DMS 273 (cell line): ENCODE results near the gene AMIGO3.

Experiments used
- DNase-seq: peaks from one replicate; lab custom pipeline; 2025; ENCODE audit not compliant: unreplicated experiment; lab: John Stamatoyannopoulos, UW

The AMIGO3 gene

DNA sequence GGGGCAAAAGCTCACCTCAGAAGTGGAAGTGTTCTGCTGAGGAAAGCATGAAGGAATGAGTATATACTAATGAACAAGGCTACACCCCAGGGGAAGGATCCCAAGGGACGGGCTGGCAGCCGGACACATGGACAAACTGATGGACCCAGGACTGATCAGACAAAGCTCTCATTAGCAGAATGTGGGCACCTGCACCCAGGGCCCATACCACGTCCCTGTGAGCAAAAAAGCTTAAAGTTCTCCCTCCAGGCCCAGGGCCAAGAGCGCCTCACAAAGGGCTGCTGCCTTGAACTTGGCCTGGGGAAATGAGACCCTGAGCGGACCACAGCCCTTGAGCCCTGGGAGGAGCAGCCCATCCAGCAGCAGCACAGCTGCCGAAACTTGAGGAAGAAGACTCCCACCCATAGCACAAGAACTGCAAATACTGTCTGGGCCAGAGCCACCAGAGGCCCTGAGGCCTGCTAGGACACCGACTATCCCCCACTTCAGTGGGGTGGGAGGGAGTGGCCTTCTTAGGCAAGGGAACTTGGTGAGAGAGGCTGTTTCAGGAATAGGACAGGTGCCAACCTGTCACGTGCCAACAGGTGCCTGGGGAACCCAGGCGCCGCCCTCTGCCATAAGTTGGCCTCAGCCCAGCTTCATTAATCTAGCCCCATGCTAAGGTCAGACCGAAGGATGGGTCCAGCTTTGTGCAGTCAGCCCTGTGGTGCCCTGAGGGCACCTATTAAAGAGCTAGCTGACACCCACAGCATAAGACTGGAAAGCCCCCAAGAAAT is 6.6 kb upstream of the AMIGO3 start:
- no peak for DNase-seq

DNA sequence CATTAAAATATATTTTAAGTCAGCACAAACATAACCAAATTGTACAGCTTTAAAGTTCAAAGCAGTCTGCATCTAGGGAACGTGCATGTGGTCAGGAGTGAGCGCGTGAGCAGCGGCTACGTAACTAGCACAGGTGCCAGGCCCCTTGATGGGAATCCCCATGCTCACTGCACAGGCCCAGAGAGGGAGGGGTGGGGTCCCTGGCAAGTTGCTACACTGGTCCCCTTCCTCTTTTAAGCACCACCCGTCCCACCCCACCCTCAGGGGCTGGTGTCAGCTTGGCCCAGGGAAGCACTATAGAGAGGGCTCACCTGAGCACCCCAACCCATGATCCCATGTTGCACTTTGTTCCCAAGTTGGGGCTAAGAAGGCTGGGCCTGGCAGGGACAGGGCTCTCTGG is 5.1 kb upstream of the AMIGO3 start:
- no peak for DNase-seq

DNA sequence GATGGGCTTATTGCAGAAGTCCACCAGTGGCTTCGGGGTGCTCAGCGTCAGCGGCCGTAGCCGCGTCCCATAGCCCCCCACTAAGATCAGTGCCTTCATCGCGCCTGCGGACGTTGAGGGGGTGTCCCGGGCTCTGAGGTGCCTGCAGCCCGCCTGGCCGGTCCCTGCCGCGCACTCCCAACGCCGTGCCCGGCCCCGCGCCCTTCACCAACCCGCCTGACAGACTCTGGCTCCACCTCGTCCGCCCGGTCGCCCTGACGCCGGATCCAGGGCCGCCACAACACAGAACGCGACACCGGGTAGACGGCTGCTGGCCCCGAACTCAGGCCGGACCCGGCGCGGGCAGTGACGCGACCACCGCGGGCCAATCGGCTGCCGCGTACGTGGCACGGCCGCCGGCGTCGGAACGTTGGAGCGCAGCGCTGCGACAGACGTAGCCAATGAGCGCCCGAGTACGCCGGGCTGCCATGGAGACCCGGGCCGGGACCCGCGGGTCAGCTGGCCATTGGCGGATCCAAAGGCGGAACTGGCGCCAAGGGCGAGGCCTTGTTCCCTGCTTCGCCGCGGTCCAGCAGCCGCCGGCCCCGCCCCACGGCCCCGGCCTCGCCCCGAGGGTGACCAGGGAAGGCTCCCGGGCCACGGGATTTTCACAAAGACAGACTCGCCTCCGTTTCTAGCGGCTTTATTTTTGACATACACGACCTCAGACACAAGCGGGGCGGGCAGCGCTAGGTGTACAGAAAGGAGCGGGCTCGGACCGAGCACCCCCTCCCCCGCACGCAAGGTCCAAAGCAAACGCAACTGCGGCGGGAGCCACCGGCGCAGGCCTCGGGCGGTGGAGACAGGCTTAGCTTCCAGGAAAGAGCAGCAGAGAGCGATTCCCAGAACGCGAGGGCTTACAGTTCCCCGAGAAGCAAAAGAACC is 4.4 kb upstream of the AMIGO3 start, which contains the start of gene GMPPB:
TSS of gene GMPPB (minus strand) at position 324 of the 924 bp plus-strand sequence. CDS start at position 99, 225 bp downstream.
- DNase-seq: peak; percentile 96

DNA sequence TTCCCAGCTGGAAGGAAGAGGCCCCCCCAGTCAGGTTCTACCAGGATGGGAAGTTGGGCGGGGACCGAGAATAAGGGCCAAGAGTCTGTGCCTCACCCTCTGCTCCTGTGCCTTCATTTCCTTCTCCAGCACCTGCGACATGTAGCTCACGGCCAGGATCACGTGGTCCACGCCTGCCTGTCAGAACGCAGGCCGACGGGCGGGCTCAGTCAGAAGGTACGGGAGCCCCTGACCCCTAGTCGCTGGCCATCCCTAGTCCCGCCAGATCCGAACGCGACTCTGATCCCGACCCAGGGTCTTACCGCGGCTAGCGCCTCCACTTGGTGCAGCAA is 3.8 kb upstream of the AMIGO3 start:
- DNase-seq: peak; percentile 56

DNA sequence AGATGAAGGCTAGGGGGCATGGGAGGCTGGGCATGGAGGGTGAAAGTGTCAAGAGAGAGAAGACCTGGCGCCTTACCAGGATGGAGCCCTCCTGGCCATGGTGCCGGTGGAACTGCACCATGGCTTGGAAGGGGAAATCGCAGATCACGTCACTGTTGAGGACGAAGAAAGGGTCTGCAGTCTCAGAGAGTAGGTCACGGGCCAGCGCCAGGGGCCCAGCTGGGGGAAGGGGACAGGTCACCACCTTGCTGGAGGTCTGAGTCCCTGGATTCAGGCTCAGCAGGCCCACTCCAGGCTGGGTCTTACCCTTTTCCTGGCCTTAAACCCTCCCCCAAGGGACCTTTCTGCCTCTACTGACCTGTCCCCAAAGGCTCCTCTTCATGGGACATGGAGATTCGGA is 3.4 kb upstream of the AMIGO3 start:
- DNase-seq: peak; percentile 28

DNA sequence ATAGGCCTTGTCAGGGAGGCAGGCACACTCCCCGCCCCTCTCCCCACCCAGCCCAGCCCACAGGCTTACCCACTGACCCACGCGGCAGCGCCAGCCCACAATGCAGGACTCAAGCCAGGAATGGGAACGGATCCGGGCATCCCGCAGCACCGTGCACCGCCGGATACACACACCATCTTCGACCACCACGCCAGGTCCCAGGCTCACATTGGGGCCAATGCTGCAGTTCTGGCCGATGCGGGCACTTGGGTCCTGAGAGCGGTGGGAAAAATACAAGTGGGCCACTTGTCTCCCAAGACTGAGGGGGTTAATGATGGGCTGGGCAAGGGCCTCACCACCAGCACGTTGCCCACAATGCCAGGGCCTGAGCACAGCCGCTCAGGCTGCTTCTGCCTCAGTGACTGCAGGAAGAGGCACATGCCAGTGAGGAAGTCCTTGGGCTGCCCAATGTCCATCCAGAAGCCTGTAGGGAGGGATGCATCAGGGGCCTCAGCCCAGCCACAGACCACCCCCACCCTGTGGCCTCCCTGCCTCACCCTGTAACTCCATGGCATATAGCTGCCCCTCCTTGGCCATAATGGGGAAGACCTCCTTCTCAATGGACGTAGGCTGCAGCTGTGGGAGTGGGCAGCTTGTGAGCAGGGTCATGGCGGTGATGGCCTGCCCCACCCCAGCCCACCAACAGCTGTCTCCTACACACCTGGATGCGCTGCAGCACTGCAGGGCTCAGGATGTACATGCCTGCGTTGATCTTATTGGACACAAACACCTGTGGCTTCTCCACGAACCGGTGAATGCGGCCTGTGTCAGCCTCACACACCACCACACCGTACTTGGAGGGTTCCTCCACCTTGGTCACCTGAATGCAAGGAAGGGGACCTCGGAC is 2.7 kb upstream of the AMIGO3 start:
- DNase-seq: no peak

DNA sequence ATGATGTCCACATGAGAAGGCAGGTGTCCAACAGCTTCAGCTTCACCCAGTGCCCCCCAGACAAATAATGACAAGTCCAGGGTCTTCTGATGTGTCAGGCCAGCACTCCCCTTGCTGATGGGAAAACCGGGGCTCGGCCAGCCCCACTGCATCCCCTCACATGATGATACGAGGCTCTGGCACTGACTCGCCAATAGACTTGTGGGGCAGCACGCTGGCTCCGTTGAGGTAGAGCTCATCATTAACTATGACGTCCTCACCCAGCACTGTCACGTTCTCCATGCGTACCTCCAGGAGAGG is 2.1 kb upstream of the AMIGO3 start:
- DNase-seq: no peak

DNA sequence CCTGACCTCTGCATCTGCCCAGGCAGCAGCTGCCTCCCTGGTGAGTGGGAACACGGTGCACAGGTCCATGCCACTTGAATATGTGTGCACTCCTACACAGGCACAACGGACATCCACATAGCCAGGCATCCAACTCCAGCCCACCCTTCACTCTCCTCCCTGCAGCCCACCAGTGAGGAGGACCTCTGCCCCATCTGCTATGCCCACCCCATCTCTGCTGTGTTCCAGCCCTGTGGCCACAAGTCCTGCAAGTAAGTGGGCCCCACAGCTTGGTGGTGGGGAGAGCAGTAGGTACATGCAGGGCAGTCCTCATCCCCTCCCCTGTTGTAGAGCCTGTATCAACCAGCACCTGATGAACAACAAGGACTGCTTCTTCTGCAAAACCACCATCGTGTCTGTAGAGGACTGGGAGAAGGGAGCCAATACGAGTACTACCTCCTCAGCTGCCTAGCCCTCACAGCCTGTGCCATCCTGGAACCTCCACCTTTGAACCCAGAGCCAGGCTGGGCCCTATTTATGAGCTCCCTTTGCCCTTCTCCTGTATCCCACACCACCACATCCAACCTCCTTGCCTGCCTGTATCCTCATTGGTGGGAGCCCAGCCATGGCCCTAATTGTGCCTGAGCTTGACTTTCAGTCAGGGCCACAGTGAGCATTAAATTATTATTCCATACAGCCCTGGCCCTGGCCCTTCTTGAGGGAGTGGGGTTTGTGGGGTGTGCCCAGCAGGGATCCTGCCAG is 1.5 kb upstream of the AMIGO3 start:
- no peak for DNase-seq

DNA sequence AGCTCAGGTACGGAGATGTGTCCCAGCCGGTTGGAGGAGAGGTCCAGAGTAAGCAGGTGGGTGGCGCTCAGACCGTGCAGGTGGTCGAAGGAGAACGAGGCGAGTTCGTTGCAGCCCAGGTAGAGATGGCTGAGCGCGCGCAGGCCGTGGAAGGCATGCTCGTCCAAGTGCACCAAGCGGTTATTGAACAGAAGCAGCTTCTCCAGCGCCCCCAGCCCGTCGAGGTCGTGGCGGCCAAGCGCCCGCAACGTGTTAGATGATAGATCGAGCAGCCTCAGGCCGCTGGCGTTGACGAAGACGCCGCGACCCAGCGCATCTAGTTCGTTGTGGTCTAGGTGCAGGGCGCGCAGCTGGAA is 648 bp downstream of the AMIGO3 start:
- DNase-seq: no peak

DNA sequence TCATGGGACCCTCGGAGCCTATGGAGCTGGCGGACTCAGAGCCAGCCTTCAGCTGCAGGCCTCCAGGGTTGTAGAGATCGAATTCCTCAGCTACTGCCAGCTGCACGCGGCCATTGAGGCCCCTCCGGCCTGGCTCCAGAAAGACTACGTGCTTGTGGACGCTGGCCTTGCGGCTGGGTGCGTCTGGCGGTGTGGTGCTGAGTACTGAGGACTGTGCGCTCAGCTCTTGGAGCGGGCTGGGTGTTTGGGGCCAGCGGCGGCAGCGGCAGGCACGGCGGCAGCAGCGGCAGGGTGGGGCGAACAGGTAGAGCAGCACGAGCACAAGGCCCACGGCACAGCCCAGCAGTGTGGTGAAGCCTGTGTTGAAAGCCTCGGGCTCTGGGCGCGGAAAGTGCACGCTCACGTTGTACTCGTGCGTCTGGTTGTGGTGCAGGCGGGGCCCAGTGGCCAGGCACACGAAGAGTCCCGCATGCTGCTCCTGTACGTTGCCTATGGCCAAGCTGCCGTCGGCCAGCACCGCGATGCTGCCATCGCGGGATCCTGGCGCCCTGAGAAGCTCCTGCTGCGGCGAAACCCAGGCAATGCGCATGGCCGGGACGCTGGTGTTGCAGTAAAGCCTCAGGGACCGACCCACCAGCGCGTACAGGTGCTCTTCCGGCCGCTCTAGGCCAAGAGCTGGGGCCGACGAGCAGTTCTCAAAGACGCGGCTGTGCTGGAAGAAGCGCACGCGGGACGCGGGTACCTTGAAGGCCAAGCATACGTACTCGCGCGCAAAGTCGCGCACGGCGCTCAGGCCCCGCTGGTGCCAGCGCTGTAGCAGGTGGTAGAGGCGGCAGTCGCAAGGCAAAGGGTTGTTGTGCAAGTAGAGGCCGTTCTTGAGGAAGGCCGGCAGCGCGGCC is 1.3 kb downstream of the AMIGO3 start:
- no peak for DNase-seq

DNA sequence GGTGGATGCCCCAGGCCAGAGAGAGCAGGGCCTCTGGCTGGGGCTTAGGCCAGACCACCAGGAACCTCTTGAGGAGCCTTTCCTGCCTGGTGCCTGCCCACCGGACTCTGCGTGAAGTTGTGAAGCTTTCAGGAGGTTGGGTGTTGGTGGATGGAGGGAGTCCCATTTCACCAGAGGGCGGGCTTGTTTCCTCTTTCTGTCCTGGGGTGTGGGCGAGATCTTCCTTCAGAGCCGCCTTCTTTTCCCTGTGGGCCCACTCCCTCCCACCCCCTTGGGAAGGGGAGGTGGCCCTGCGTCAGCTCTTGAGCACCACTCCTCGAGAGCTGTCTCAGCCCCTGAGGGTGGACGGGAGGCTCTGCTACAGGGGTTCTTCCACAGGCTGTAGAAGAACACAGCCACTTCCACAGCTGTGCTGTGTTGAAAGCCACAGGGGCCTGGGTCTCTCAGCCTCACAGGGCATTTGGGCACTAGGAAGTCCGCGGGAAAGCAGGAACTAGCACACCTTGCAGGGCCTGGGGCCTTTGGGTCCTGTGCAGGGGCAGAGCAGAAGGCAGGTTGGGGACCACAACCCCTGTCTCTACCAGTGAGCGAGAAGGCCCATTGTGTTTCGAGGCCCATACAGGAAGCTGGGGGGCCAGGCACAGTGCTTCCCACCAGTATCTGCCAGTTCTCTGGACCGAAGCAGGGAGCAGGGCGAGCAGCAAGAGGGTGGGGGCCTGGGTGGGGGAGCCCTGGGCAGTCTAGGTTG is 2.1 kb downstream of the AMIGO3 start:
- no peak for DNase-seq

DNA sequence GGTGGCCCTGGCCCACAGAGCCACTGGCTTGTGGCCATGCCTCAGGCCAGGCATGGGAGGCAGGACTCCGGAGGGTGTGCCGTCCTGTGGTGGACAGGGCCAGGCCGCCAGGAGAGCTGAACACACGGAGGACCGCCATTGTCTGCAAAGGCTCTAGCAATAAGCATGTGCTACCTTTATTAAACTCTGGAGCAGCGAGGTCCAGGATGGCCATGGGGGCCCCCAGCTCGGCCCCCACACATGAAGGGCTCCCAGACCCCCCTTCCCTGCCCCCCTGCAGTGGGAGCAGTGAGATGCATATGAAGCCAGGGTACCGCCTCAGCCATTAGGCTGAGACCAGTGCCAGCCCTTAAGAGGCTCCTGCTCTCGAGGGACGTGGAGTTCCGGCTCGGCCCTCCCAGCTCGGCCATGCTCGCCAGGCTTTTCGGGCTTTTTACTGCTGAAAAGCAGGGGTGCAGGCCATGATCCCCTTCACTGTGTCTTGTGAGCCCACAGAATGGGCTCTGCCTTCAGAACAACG is 2.7 kb downstream of the AMIGO3 start:
- DNase-seq: no peak

DNA sequence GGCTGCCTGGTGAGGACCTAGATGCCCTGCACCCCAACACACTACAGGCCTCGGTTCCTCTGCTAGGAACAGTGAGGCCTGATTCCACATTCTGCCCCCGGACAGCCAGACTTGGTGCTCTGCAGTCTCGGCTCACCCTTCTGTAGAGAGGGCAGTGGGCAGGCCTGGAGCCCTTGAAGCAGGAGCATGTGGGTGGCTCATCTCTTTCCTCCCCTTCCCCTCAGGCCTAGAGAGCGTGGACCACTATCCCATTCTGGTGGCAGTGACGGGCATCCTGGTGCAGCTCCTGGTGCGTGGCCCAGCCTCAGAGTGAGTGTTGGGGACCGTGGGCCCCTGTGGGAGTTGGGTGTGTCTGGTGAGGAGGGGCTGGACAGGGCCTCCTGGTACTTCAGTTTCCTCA is 3.3 kb downstream of the AMIGO3 start:
- no peak for DNase-seq

DNA sequence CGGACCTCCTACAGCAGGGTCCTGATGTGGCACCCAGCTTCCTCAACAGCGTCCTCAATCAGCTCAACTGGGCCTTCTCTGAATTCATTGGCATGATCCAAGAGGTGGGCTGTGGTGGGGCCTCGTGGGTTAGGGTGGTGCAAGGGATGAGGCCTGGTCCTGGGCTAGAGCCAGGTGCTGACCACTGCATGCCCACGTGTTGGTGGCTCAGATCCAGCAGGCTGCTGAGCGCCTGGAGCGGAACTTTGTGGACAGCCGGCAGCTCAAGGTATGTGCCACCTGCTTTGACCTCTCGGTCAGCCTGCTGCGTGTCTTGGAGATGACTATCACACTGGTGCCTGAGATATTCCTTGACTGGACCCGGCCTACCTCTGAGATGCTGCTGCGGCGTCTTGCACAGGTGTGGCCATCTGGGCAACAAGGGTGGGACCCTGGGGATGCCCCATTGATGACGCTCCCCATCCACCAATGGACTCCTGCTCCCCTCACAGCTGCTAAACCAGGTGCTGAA is 3.8 kb downstream of the AMIGO3 start:
- DNase-seq: no peak

DNA sequence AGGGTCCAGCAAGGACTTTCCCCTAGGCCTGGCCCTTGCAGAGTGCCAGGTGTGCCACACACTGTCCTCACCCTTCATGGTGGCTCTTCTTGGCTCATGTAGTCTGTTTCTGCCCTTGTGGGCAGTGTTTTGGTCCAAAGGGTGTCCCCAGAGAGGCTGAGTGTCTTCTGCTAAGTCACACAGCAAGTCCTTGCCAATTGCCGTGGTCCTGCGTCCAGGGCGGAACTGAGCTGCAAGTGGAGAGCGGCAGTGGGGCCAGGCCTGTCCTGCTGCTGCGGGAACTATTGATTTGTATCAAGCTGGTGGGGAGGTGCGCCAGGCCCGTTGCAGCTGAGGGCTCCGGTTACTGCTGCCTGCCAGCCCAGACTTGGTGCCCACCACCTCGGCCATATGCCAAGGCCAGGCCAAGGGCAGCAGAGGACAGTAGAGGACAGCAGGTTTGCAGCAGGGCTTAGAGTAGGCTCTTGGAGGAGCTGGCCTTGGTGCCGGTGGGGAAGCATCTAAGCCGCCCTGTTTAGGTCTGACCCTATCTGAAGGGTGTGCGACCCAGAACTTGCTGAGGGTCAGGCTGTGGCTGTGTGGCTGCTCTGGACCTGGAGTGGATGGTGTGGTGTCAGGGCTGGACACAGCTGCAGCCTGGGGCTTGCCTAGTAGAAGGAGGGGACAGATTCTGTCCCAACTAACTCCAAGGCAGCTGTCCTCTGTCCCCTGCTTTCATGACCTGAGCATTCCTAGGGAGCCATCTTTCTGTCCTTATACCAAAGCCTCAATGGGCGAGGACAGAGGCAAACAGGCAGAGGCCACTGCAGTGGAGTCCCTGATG is 4.5 kb downstream of the AMIGO3 start:
- no peak for DNase-seq

DNA sequence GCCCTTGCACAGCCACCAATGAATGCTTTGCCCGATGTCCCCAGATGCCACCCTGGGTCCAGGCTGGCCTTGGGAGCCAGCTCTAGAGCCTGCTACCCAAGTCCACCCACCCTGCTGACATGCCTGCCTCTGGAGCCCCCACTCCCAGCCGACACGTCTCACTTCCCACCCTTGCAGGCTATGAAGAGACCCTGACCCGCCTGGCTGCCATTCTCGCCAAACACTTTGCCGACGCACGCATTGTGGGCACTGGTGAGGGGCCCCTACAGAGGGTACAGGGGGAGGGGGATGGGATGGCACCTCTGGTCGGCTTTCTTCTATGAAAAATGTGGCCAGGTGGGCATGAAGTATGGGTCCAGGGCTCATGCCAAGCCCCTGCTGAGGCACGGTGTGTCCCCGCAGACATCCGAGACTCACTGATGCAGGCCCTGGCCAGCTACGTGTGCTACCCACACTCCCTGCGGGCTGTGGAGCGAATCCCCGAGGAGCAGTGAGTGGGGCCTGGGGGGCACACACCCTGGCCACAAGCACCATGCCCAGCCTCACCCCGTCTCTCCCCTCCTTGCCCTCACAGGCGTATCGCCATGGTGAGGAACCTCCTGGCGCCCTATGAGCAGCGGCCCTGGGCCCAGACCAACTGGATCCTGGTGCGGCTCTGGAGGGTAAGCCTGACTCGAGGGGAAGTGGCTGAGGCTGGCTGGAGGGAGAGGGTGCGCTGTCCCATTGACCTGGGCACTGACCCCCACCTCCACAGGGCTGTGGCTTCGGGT is 6.0 kb downstream of the AMIGO3 start:
- no peak for DNase-seq
